OCI-LY1 (cell line): ENCODE data around the gene DRD1.

ENCODE experiments used
- EZH2 ChIP-seq: fragments of 200-600 bp; sonication (generic), shearing (Covaris generic); IDR thresholded peaks from 2 replicates; pipeline ENCODE4 v1.8.0; 2017; ENCODE audit warnings: borderline replicate concordance, mixed run types, mild to moderate bottlenecking, antibody characterized with exemption, low read length, moderate library complexity, mixed read lengths
- TF ChIP-seq, protein P1 (sequence below): fragments of 200-600 bp; sonication (generic), shearing (Covaris generic); IDR thresholded peaks from 2 replicates; pipeline ENCODE4 v1.5.1; 2017; ENCODE audit warnings: mild to moderate bottlenecking, antibody characterized with exemption, low read length, moderate library complexity, mixed read lengths

DNA sequence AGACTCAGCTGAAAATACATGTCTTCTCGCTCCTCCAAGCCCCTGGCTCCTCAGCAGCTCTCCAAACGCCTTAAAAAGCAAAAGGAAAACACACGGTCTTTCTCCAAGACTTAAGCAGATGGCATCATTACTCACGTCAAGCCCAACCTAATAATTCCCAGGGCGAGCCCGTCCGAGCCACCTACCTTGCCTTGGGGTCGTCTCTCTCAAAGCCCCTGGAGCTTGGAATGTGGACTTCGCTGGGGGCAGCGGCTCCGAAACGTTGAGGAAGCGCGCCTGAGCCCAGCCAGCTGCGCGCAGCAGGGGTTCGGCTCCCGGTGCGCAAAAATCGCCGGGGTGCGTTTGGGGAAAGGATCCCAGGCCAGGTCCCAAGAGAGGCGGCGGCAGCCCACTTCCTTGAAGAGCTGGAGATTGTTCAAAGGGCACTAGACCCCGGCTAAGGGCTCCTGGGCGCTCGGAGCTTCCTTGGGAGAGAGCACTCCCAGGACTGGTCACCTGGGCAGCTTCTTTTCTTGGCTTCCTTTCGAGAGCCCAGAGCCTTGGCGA is 395 bp downstream of the DRD1 start:
- TF ChIP-seq, protein P1, sequence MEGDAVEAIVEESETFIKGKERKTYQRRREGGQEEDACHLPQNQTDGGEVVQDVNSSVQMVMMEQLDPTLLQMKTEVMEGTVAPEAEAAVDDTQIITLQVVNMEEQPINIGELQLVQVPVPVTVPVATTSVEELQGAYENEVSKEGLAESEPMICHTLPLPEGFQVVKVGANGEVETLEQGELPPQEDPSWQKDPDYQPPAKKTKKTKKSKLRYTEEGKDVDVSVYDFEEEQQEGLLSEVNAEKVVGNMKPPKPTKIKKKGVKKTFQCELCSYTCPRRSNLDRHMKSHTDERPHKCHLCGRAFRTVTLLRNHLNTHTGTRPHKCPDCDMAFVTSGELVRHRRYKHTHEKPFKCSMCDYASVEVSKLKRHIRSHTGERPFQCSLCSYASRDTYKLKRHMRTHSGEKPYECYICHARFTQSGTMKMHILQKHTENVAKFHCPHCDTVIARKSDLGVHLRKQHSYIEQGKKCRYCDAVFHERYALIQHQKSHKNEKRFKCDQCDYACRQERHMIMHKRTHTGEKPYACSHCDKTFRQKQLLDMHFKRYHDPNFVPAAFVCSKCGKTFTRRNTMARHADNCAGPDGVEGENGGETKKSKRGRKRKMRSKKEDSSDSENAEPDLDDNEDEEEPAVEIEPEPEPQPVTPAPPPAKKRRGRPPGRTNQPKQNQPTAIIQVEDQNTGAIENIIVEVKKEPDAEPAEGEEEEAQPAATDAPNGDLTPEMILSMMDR = no peak
- TF ChIP-seq EZH2 = no peak
